GM10847 (cell line): ENCODE results near the gene NDUFAF8.

Experiments used
- POLR2A ChIP-seq: IDR thresholded peaks from 2 replicates; pipeline ENCODE4 v1.6.1; 2011; ENCODE audit not compliant: insufficient read length; ENCODE audit errors: extremely low read depth

Gene NDUFAF8

DNA sequence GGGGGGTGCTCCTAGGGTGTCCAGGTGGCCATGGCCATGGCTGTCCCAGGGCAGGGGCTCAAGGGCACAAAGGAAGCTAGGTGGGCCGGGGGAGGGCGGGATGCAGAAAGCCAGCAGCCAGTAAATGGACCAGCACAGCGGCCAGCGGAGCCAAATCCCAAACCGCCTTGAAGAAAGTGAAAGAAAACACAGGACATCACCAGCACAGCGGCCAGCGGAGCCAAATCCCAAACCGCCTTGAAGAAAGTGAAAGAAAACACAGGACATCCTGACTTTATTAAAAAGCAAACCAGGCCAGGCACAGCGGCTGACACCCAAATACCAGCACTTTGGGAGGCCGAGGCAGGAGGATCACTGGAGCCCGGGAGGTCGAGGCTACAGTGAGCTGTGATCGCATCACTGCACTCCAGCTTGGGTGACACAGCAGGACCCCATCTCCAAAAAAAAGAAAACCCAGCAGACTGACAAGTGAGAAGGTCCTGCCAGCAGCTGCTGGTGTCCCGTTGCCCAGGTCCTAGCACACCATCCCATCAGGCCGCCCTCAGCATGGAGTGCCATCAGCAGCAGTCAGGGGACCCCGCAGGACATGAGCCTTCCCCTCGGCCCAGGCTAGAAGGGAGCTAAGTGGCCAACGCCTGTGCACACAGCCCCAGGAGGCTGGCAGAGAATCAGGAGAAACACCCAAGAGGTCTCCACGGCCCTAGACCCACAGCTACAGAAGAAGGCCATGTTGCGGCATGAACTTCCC lies 39.0 kb downstream of the NDUFAF8 start:
- TF ChIP-seq POLR2A: no peak

DNA sequence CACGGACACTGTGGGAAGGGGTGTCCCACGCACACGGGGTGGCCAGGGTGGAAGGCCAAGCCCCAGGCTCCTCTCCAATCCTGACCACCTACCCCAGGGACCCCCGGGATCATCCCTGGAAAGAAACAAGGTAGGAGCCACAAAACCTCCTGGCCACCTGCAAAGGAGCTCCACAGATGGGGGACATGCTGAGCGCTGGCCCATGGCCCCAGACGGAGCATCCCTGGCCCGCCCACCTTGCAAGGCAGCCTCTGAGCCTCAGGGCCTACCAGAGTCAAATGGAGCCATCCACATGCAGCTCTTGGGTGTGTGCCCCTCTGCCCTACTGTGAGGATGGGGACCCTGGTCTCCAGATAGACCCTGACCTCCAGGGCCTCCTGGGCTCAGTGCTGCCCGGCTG lies 39.7 kb downstream of the NDUFAF8 start:
- no peak for TF ChIP-seq POLR2A

DNA sequence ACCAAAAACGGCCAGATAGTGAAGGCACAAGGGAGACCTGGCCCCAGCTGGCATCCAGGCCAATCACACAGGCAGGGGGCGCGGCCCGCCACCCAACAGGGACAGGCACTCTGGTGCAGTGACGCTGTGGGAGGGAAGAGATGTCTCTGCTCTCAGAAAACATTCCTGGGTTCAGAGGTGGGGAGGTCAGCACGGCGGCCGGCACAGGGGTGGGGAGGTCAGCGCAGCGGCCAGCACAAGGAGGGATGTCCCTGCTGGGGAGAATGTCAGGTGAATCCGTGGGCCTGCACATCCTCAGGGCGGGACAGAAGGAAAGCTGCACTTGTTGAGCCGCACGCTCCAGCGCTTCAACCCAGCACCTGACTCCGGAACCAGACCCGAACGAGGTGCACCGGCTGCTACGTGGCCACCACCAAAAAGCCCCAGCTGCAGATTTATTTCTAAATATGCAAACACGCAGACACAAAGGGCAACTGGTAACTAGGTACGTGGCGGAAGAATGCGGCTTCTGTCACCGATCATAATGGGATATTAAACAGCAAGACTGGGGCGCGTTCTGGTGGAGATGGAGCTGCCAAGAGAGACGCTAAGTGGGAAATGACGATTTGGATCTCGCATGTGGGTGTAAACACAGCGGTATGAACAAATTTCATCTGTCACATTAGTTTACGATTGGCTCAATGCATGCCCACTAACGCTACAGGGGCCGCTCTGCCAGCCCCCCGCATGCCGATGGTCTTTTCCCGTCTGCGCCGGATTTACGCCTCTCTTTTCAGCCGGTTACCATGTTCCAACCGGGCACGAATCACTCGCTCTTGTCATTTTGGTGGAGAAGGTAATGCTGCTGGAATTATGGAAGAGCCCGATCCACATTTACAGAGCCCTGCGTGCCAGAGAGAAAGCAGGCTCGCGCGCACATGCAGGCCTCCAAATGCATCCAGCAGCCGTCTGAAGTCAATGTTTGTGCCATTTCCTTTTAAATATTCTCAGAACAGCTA lies 40.5 kb downstream of the NDUFAF8 start:
- no peak for TF ChIP-seq POLR2A

DNA sequence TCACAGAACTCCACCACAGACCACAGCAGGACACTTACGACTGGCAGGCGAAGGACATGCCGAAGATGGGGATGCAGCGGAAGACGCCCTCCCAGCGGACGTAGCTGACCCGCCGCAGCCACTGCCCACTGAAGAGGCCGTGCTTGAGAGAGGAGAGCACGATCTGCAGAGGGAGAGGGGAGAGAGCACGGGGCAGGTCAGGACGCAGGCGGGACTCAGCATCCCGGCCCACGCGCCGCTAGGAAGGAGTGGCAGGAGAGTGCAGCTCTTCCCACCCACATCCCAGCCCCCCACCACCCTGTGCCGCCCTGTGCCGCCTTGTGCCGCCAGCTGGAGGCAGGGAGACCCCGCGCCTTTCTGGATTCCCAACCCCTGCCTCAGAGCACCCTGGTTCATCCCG lies 41.5 kb downstream of the NDUFAF8 start:
- no peak for TF ChIP-seq POLR2A

- no peak for TF ChIP-seq POLR2A
Observed at GRCh38 chr17:81282141-81282540, 43.0 kb downstream of the NDUFAF8 start.

DNA sequence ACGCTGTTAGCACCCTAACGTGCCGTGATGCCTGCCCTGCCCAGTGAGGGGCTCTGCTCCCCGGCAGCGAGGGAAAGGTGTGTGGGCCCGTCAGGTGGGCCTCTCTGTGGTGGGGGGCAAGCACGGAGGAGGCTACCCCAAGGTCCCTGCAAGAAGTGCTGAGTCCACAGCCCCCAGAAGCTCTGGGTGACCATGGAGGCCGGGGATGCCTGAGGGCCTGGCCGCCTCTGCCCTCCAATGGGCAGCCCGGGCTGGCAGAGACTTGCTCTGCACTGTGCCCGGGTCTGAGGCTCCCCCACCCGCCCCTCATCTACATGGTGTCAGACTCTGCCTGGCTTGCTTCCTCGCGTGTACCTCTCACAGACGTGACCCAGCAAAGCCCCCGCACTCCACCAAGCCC lies 43.8 kb downstream of the NDUFAF8 start:
- no peak for TF ChIP-seq POLR2A

DNA sequence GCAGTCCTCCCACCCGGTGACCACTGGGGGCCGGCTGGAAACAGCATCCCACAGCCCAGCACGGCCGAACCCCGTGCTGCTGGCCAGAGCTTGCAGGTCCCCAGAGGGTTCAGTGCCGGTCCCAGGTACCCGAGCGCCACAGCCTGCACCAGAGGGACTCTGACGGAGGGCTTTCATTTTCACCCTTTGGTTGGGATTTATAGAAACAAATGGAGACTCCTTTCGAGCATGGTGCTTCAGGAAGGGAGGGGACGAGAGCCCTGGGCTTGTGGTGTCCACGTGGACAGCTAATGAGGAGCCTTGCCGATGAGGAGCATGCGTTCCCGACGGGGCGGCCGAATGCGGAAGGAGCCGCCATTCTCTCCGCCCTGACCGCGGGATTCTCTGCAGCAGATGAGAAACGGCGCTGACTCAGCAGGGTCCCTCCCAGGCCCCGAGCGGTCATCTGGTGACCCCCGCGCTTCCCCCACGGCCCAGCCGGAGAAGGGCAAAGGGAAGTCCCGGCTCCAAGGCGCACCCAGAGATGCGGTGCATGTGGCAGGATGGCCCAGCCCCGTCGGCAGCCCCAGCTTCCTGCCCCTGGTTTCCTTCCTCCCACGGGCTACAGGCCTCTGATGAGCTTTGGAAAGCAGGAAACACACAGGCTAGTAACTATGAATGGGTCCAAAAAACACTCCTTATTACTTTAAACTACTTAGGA lies 46.2 kb downstream of the NDUFAF8 start:
- peak; percentile 25 for TF ChIP-seq POLR2A

- TF ChIP-seq POLR2A: no peak
Observed at GRCh38 chr17:81285894-81286293, 46.8 kb downstream of the NDUFAF8 start.

- TF ChIP-seq POLR2A: no peak
Observed at GRCh38 chr17:81286491-81287145, 47.5 kb downstream of the NDUFAF8 start.

GRCh38 chr17:81287152-81287551 lies 48.0 kb downstream of the NDUFAF8 start:
- TF ChIP-seq POLR2A: no peak

GRCh38 chr17:81287741-81288430 lies 48.8 kb downstream of the NDUFAF8 start:
- TF ChIP-seq POLR2A: no peak

DNA sequence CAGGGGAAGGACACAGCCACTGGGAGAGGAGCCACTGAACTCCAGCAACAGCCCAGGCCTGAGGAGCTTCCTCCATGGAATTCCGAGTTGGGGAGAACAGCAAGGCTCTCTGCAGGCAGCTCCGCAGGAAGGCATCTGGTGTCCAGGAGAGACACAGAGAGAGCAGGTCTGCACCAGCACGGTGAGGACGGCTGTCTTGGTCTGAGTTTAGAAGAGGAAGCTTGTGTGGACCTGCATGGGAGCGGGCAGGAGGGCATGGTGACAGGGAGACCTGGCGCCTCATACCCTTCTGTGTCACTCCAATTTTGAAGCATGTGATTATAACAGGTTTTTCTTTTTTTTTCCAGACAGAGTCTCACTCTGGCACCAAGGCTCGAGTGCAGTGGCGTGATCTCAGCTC lies 49.6 kb downstream of the NDUFAF8 start:
- TF ChIP-seq POLR2A: no peak

DNA sequence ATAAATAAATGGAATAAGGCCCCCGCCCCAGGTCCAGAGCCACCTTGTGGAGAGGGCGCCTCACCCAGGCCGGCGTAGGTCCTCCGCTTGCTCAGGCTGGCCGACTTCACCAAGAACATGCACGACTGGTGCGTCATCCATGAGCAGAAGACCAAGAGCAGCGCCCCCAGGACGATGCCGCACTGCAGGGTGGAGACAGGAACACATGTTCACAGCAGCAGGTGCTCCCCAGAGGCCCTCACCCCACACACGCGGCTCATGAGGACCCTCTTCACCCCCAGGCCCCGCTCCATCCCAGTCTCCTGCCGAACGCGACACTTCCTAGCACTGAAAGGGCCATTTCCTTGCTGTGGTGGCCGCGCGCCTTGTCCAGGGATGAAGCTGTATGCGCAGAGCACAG lies 50.5 kb downstream of the NDUFAF8 start:
- no peak for TF ChIP-seq POLR2A

- TF ChIP-seq POLR2A: no peak
Observed at GRCh38 chr17:81290230-81290629, 51.1 kb downstream of the NDUFAF8 start.
